ENCODE results near the gene SIRT4.
A peak's percentile ranks its signal among the peaks of the same experiment; 100 is the strongest.
"Not testable (repeated sequence)": the region's sequence is repeated elsewhere in the genome, so short reads cannot be mapped to it uniquely, and the experiment has no call there.

The SIRT4 gene

DNA sequence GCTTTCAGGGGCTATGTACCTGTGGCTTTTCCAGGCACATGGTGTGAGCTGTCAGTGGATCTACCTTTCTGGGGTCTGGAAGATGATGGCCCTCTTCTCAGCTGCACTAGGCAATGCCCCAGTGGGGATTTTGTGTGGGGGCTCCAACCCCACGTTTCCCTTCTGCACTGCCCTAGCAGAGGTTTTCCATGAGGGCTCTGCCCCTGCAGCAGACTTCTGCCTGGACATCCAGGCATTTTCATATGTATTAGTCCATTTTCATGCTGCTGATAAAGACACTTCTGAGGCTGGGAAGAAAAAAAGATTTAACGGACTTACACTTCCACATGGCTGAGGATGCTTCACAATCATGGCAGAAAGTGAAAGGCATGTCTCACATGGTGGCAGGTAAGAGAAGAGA, 34.3 kb downstream of the SIRT4 start:
- DNase-seq: not testable (repeated sequence)

- no peak for DNase-seq
Observed at GRCh38 chr12:120337730-120338129, 35.6 kb downstream of the SIRT4 start.

DNA sequence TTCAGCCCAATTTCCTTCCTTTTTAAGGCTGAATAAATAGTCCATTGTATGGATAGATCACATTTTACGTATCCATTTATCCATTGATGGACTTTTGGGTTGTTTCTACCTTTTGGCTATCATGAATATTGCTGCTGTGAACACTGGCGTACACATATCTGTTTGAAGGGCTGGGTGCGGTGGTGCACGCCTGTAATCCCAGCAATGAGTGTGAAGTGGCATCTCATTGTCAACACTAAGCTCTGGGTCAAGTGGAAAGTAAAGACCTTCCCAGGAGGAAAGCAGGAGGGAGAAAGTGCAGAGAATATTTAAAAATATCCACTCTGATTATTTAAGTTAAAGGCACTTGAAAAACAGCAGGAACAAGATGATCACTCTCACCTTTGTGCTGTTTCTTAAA, 37.1 kb downstream of the SIRT4 start:
- DNase-seq: no peak

DNA sequence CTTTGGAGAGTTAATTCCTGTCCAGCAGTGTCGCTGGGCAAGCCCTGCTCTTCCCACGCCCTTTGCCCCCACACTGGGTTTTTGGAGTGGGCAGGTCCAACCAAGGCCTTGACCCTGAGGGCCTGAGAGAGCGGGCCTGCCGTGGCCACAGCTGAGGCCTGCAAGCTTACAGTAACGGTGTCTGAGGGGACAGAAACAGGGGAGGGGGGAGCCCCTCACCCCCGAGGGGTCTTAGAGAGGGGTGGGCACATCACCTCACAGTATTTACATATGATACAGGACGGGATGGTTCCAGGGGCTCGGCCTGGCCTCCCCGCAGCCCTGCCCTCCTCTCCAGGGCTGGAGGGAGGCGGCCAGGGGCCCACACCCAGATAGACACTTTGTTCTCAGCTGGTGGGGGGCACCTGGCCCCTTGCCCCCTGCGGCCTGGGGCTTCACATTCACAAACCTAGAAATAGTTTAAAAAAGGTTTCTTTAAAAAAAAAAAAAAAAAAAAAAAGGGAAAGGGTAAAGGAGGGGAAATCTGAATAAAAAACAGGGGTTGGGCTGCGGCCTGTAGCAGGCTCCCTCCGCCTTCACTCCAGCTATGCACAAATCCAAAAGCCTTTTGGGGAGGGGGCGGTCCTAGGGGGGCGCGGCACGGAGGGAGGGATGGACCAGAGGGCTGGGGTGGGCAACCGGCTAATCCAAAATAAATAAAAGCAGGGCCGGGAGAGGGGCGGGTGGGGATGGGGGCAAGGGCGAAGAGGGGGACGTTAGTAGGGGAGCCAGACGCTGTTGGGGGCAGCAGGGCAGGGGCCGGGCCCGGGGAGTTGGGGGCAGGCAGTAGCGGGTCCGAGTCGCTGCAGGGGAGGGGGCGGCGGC, 40.3 kb downstream of the SIRT4 start:
- no peak for DNase-seq

DNA sequence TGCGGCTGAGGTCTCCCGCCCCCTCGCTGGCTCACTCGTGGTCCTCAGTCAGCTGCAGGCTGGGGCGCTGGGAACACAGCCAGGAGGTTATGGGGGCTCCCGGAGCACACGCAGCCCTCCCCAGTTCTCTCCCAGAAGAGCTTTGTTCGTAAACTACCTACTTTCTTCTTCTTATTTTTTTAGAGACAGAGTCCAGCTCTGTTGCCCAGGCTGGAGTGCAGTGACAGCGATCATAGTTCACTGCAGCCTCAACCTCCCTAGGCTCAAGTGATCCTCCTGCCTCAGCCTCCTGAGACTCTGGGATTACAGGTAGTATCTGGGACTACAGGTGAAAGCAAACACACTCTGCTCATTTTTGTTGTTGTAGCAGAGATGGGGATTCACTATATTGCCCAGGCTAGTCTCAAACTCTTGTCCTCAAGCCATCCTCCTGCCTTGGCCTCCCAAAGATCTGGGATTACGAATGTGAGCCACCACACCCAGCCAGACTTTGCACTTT, 41.0 kb downstream of the SIRT4 start:
- DNase-seq: no peak

DNA sequence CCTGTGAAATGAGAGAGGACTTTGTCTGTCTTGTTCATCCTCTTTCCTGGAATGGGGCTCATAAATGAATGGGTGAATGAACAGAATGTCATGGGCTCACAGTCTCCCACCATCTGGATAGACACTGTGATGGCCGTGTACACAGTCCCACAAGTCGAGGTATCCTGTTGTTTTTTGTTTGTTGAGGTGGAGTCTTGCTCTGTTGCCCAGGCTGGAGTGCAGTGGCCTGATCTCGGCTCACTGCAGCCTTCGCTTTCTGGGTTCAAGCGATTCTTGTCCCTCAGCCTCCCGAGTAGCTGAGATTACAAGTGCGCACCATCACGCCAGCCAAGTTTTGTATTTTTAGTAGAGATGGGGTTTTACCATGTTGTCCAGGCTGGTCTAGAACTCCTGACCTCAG, 41.6 kb downstream of the SIRT4 start:
- no peak for DNase-seq

DNA sequence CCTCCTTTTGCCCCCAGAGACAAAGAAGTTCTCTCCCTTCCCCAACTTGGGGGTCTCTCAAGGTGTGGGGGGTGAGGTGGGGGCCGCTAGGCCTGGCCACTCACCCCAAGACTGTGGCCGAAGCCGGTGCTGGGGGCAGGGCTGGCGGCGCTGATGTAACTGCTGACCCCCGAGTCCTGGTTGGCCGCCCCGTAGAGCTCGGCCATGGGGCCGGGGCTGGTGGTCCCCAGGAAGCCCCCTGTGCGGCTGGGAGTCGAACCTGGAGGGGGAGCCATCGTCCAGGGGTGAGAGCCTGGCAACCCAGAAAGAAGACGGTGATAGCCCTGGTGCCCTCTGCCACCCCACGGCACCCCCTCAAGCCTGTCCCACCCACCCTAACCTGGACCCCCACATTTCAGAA, 43.9 kb downstream of the SIRT4 start:
- DNase-seq: no peak

GRCh38 chr12:120346681-120347080, 44.6 kb downstream of the SIRT4 start:
- DNase-seq: no peak

DNA sequence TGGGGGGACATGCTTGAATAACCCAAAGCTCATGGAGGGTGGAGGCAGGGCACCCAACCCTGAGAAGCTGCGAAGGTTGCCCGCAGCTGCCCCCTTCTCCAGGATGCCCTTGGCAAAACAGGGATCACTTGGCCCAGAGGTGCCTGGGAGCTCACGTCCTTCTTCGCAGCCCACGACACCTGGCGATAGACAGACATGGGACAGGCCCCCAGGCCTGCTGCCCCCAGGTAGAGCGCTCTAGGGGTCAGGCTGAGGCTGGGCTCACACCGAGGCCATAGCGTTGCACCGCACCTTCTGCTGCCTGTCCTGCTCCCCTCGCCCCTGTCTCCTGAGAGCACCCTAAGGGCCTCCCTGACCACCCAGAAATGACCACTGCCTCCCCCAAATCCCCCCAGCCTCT, 45.6 kb downstream of the SIRT4 start:
- no peak for DNase-seq

- DNase-seq: no peak
Observed at GRCh38 chr12:120350576-120351350, 48.6 kb downstream of the SIRT4 start.

- DNase-seq: no peak
Observed at GRCh38 chr12:120352117-120352516, 50.0 kb downstream of the SIRT4 start.

DNA sequence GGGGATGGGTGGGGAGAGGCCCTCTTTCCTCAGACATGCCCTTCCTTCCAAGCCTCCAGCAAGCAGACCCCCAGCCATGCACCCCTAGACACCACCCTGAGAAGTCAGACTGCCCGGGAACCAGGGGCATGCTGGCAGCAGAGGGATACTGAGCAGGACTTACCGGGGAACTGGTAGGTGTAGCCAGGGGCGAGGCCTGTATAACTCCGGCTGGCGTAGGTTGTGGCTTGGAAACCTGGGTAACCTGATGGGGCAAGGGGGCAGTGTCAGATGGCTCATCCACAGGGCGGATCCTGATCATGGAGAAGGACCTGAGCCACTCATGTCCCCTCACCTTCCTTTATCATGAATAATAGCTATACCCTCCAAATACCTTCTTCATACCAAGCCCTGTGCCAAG, 51.0 kb downstream of the SIRT4 start:
- no peak for DNase-seq

DNA sequence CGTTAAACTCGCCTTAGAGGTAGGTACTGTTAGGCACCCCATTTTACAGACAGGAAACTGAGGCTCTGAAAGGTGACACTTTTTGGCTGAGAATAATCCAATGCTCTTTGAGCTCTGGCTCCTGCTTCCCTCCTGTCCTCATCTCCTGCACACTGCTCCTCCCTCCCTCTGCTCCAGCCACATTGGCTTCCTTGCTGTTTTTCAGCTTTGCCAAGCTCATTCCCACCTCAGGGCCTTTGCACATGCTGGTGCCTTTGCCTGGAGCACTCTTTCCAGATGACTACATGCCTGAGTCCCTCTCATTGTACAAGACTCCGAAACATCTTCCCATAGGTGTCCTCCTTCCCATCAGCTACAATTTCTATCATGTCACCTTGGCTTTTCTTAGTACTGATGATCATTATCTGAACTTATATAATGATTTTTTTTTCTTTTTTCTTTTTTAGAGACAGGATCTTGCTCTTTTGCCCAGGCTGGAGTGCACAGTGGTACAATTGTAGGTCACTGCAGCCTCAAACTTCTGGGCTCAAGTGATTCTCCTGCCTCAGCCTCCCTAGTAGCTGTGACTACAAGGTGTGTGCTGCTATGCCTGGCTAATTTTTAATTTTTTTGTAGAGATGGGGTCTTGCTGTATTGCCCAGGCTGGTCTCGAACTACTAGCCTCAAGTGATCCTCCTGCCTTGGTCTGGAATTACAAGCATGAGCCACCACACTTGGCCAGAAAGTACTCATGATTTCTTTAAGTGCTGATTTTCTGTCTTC, 51.6 kb downstream of the SIRT4 start:
- DNase-seq: no peak

- peak; percentile 79 for DNase-seq
Observed at GRCh38 chr12:120356567-120357030, 54.5 kb downstream of the SIRT4 start.

DNA sequence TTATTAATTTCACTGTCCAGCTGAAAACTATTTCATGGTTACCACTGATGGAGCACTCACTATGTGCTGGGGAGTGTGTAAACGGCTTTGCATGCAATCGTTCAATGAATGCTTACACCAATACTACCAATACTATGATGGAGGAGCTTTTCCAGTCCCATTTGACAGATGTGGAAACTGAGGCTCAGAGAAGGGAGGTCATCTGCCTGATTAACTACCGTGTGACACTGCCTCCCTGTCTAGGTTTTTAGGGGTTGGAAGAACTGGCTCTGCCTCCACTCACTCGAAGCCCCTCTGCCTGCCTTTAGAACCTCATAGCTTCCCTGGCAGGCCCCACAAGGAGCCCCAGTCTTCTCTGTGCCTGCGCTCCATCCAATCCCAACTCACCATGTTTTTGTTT, 55.0 kb downstream of the SIRT4 start:
- no peak for DNase-seq

DNA sequence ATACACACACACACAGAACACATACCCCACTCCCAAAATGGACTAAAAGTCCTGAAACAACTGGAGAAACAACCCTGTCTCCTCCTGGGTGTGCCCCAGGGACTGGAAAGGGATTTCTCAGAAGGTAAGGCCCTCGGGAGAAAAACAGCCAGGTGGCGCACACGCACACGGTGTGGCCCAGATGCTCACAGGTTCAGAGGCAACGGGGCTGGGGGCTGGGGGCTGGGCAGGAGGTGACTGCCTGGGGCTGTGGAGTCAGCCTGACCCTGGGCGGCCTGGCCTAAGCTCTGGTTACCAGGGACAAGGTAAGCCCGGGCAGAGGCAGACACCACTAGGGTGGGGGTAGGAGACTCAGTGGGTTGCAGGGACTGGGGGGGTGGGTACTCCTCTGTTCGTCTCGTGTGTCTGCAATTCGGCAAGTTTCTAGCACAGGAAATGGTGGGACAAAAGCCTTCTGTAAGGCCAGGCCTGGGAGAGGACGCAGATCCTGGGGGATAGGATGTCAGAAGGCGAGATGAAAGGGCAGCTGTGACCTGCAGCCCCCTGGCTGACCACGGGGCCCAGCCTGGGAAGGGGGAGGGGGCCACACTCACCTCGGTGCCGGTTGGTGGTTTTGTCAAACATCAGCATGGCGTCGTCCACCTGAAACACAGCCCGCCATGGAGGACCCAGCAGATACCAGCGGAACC, 56.4 kb downstream of the SIRT4 start:
- DNase-seq: no peak

- DNase-seq: no peak
Observed at GRCh38 chr12:120359128-120359527, 57.0 kb downstream of the SIRT4 start.

- no peak for DNase-seq
Observed at GRCh38 chr12:120361506-120362208, 59.5 kb downstream of the SIRT4 start.

Measured in activated CD8-positive, alpha-beta memory T cell treated with anti-CD3 and anti-CD28 coated beads, Interleukin-2, amount 50 U/mL, for 4 hours (primary cell).